Kidney (tissue), 14 donors: ENCODE results near the gene APRT. TPM values are rescaled to one million over a fixed set of nuclear protein-coding genes. Genes with fewer than 3 reads are reported as not detected.

Experiments used
- DNase-seq, 5 donors: peaks; one replicate each; pipeline ENCODE4 v3.0.0-alpha.2; 2013 to 2020
- FAIRE-seq: peaks from 2 replicates; lab custom pipeline; 2012; peaks lifted over from hg19 to GRCh38; lab: Jason Lieb, UNC
- H3K27ac ChIP-seq, 2 donors: one replicate each; pipeline ENCODE4 v1.7.0; 2013; ENCODE audit warnings: low read depth in 2 of 2, low read length in 2 of 2, inconsistent platforms in 1 of 2
- H3K27me3 ChIP-seq: one replicate; pipeline ENCODE4 v1.7.1; 2013; ENCODE audit warnings: low read length, inconsistent platforms; ENCODE audit not compliant: control insufficient read depth, insufficient read depth
- H3K36me3 ChIP-seq, 3 donors: one replicate each; pipeline versions ENCODE4 v1.7.0 to v1.7.1; 2013; ENCODE audit warnings: low read length in 3 of 3, control low read depth in 1 of 3, inconsistent platforms in 1 of 3; ENCODE audit not compliant: insufficient read depth in 3 of 3, control insufficient read depth in 2 of 3
- H3K4me1 ChIP-seq, 3 donors: one replicate each; pipeline versions ENCODE4 v1.7.0 to v1.7.1; 2013; ENCODE audit warnings: low read length in 3 of 3, inconsistent platforms in 1 of 3, low read depth in 1 of 3; ENCODE audit not compliant: control insufficient read depth in 2 of 3, insufficient read depth in 2 of 3
- H3K4me3 ChIP-seq, 3 donors: one replicate each; pipeline versions ENCODE4 v1.7.0 to v1.8.1; 2013; ENCODE audit warnings: low read length in 3 of 3, control low read depth in 1 of 3, inconsistent platforms in 1 of 3
- H3K9ac ChIP-seq, 3 donors: one replicate each; pipeline versions ENCODE4 v1.7.0 to v1.7.1; 2013; ENCODE audit warnings: low read length in 3 of 3, control low read depth in 1 of 3, inconsistent platforms in 1 of 3
- H3K9me3 ChIP-seq, 3 donors: one replicate each; pipeline versions ENCODE4 v1.7.0 to v1.7.1; 2013; ENCODE audit warnings: low read length in 3 of 3, control low read depth in 1 of 3, inconsistent platforms in 1 of 3; ENCODE audit not compliant: control insufficient read depth in 2 of 3, insufficient read depth in 1 of 3
- intact Hi-C: fragments of 100-400 bp; cut with DNase I; formaldehyde crosslinking; loops from one replicate; pipeline ENCODE4 v1.11.1; 2022
- polyA plus RNA-seq: library from polyadenylated mRNA; stranded (reverse); fragments of 350-450 nt; fragmentation: Illumina TruSeq; extraction: RNeasy Lipid Tissue Mini Kit (QIAGEN cat#74804); gene quantifications from one replicate; pipeline ENCODE4 v1.2.3, GENCODE V29; 2014; ENCODE audit warnings: low read depth, low replicate concordance; ENCODE audit not compliant: insufficient read depth
- total RNA-seq: library from RNA; stranded (reverse); fragmentation: NEBNext Ultra II Directional; extraction: Animal tissue kit (Norgen Biotek cat#: 25700); gene quantifications from one replicate; pipeline ENCODE4 v1.2.1, GENCODE V29; 2021
- TF ChIP-seq, protein P1 (sequence below): IDR thresholded peaks from 3 replicates; pipeline ENCODE4 v1.5.1; 2012; ENCODE audit warnings: mild to moderate bottlenecking, moderate library complexity, borderline replicate concordance; ENCODE audit not compliant: insufficient read depth; ENCODE audit errors: extremely low read depth
- donor health status: control.
- donor health status: control.
- donor health status: control.
- donor health status: control.
- donor health status: control.
- donor health status: DM: yes; HTN: yes; CAD: no.
- donor health status: Normal renal cell carcinoma (clear cell type).

Gene APRT
- total and polyA plus RNA-seq, 2 donors from 2014 or later: 105 to 204 TPM

DNA sequence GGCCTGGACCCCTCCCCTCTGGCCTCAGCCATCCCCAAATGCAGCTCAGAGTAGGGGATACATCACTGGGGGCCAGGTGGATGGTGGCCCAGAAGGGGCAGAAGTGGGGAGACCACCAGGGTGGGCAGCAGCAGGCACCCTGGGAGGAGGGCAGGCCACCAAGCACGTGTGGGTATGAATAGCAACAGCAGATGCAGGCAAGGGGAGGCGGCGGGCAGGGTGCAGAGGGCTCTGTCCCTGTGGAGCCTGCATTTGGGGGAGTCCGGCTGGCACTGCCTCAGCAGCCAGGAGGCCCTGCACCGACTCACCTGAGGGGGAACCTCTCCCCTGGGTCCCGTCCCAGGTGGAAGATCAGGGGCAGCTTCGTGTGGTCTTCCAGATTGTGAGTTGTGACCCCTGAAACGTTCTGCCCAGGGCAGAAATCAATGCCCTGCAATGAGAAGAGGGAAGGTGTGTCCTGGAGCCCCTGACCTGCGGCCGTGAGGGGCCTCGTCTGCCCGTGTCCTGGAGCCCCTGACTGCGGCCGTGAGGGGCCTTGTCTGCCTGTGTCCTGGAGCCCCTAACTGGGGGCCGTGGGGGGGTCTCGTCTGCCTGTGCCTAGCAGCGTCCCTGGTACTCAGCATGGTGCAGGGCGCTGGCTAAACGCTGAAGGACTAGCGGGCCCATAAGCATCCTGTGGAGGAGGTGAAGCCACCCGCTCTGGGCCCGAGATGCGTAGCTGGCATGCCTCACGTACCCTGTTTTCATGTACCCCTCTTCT is 10.7 kb upstream of the APRT start:
- FAIRE-seq: no peak
- Histone ChIP-seq H3K9ac (no peak overlapping the region), H3K9me3 (no peaks in the 10 kb centered on the region), H3K36me3 (peaks cover 0 to 2% (median 0%) of the 10 kb centered on the region in 3 donors), H3K4me1 (no peaks in the 10 kb centered on the region), H3K27me3 (no peaks in the 10 kb centered on the region), H3K27ac (no peak overlapping the region), H3K4me3 (no peak overlapping the region)
- intact Hi-C loops: no loop called here
- DNase-seq: no peak
- TF ChIP-seq, protein P1, sequence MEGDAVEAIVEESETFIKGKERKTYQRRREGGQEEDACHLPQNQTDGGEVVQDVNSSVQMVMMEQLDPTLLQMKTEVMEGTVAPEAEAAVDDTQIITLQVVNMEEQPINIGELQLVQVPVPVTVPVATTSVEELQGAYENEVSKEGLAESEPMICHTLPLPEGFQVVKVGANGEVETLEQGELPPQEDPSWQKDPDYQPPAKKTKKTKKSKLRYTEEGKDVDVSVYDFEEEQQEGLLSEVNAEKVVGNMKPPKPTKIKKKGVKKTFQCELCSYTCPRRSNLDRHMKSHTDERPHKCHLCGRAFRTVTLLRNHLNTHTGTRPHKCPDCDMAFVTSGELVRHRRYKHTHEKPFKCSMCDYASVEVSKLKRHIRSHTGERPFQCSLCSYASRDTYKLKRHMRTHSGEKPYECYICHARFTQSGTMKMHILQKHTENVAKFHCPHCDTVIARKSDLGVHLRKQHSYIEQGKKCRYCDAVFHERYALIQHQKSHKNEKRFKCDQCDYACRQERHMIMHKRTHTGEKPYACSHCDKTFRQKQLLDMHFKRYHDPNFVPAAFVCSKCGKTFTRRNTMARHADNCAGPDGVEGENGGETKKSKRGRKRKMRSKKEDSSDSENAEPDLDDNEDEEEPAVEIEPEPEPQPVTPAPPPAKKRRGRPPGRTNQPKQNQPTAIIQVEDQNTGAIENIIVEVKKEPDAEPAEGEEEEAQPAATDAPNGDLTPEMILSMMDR: no peak

DNA sequence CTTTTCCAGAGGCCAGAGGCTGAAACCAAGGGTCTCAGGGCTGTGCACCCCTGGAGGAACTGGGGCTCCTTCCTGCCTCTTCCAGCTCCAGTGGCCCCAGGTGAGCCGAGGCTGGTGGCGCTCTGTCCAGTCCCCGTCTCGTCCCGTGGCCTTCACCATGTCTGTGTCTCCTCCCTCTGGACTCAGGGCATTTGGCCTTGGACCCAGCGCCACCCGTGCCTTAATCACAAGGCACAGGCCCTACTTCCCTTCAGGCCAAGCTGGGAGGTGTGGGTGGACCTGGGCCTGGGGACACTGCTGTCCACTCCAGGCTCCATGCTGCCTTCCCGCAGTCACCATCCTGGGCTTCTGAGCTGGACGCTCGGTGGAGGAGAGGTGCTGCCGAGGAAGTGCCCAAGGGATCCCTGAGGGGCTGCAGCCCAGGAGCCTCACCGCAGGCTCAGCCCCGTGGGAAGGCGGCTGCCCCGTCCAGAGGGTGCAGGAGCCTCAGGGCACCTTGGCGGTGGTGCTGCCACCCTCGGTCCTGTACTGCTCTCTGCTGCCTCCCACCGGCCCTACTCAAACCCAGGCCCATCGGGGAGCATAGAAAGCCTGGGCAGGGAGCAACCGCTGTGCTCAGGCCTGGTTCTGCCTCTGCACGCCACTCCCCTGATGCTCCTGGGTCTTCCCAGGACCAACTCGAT is 9.6 kb upstream of the APRT start:
- H3K27ac ChIP-seq: no peak overlapping the region
- H3K4me1 ChIP-seq: no peaks in the 10 kb centered on the region
- intact Hi-C loops: no loop called here
- no peak overlapping the region for H3K4me3 ChIP-seq
- H3K27me3 ChIP-seq: no peaks in the 10 kb centered on the region
- TF ChIP-seq, protein P1: no peak
- no peak for FAIRE-seq
- no peaks in the 10 kb centered on the region for H3K9me3 ChIP-seq
- DNase-seq: no peak
- H3K9ac ChIP-seq: no peak overlapping the region
- H3K36me3 ChIP-seq: peaks cover 0 to 2% (median 0%) of the 10 kb centered on the region in 3 donors

DNA sequence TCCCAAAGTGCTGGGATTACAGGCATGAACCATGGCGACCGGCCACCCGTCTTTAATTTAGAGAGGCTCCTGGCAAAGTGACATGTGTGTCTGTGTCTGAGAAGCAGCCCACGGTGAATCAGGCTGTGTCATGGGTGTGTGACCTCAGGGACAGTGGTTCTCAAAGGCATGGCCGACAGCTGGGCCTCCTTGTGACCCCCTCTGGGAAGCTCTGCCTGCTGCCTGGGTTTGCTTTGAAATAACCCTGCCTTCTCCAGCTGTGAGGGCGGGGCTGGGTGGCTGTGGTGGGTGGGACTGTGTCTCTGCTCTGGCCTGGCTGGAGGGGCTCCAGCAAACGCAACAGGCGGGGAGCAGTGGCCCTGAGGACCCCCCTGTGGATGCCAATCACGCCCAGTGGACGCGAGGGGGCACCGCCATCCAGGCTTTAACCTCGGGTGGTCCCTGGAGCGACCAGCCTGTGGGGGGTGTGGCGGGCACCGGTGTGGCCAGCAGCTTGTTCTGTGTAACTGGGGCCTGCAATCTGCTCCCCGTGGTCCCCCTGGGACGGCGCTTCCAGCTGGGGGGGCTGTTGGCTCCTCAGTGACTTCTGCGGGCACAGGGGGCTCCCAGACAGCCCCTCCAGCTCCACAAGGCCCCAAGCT is 8.8 kb upstream of the APRT start:
- no peak overlapping the region for H3K4me3 ChIP-seq
- no peak overlapping the region for H3K27ac ChIP-seq
- TF ChIP-seq, protein P1: no peak
- intact Hi-C loops: no loop called here
- DNase-seq: no peak
- no peak for FAIRE-seq
- H3K36me3 ChIP-seq: peaks cover 0 to 2% (median 0%) of the 10 kb centered on the region in 3 donors
- H3K4me1 ChIP-seq: peaks cover 0 to 2% (median 0%) of the 10 kb centered on the region in 3 donors
- H3K27me3 ChIP-seq: no peaks in the 10 kb centered on the region
- no peak overlapping the region for H3K9ac ChIP-seq
- no peaks in the 10 kb centered on the region for H3K9me3 ChIP-seq
